HepG2 (cell line): ENCODE measurements around the gene DPM1. TPM values are rescaled to one million over a fixed set of nuclear protein-coding genes. Genes with fewer than 3 reads are reported as not detected.

ENCODE experiments used
- ARID5B ChIP-seq: IDR thresholded peaks from 2 replicates; pipeline ENCODE4 v1.4.0; 2020; ENCODE audit warnings: mild to moderate bottlenecking, missing genetic modification reagents
- DMAP1 ChIP-seq: IDR thresholded peaks from 2 replicates; pipeline ENCODE4 v1.6.1; 2016
- ELF1 ChIP-seq: sonication (generic); formaldehyde crosslinking; IDR thresholded peaks from 2 replicates; pipeline ENCODE4 v1.4.0; 2020; ENCODE audit warnings: missing genetic modification reagents
- NFYB ChIP-seq: sonication (generic); formaldehyde crosslinking; IDR thresholded peaks from 2 replicates; pipeline ENCODE4 v1.4.0; 2020; ENCODE audit warnings: missing genetic modification reagents
- ZBTB20 ChIP-seq: sonication (generic); formaldehyde crosslinking; IDR thresholded peaks from 2 replicates; pipeline ENCODE4 v1.8.1; 2023; ENCODE audit warnings: missing genetic modification reagents, low read depth, mild to moderate bottlenecking, borderline replicate concordance
- ZNF468 ChIP-seq: sonication (generic); formaldehyde crosslinking; IDR thresholded peaks from 2 replicates; pipeline ENCODE4 v1.8.0; 2022; ENCODE audit warnings: mild to moderate bottlenecking, moderate library complexity, missing genetic modification reagents
- ZNF788 ChIP-seq: sonication (generic); formaldehyde crosslinking; IDR thresholded peaks from 2 replicates; pipeline ENCODE4 v1.5.0; 2020; ENCODE audit warnings: mild to moderate bottlenecking, missing genetic modification reagents, borderline replicate concordance
- polyA plus RNA-seq, 8 experiments: library from polyadenylated mRNA; depleted of rRNA in 3 of 8; stranded (reverse) in 7 of 8; unstranded in 1 of 8; fragments of >200 nt; fragmentation: Illumina TruSeq in 4 of 8; extraction: Trizol in 4 of 8; gene quantifications; 2 replicates each; pipeline versions ENCODE4 v1.2.1 to v1.2.3, GENCODE V29; 2011 to 2016; ENCODE audit warnings: low read depth in 4 of 8, missing spikeins in 1 of 8, mixed read lengths in 1 of 8; ENCODE audit not compliant: insufficient read depth in 1 of 8
- total RNA-seq, 5 experiments: library from RNA; depleted of rRNA; stranded (reverse); fragments of >200 nt; fragmentation: Illumina TruSeq; extraction: Trizol; gene quantifications; 2 replicates each; pipeline ENCODE4 v1.2.3, GENCODE V29; 2016; ENCODE audit warnings: low read depth in 1 of 5
- TF ChIP-seq, protein P1 (sequence below): sonication (generic); formaldehyde crosslinking; IDR thresholded peaks from 2 replicates; pipeline ENCODE4 v1.4.0; 2020; ENCODE audit warnings: mild to moderate bottlenecking, missing genetic modification reagents
- TF ChIP-seq, protein P2 (sequence below): sonication (generic); formaldehyde crosslinking; IDR thresholded peaks from 2 replicates; pipeline ENCODE4 v1.4.0; 2020; ENCODE audit warnings: missing genetic modification reagents
- TF ChIP-seq, protein P3 (sequence below): IDR thresholded peaks from 2 replicates; pipeline ENCODE4 v1.6.1; 2016
- TF ChIP-seq, protein P4 (sequence below): sonication (generic); formaldehyde crosslinking; IDR thresholded peaks from 2 replicates; pipeline ENCODE4 v1.5.0; 2020; ENCODE audit warnings: missing genetic modification reagents

The DPM1 gene
- total and polyA plus RNA-seq, 2 of the 13 experiments (the other 11 are each of a cell fraction or from before 2014, with no cell fraction given), result 83.2 to 161 TPM

- TF ChIP-seq, protein P1, sequence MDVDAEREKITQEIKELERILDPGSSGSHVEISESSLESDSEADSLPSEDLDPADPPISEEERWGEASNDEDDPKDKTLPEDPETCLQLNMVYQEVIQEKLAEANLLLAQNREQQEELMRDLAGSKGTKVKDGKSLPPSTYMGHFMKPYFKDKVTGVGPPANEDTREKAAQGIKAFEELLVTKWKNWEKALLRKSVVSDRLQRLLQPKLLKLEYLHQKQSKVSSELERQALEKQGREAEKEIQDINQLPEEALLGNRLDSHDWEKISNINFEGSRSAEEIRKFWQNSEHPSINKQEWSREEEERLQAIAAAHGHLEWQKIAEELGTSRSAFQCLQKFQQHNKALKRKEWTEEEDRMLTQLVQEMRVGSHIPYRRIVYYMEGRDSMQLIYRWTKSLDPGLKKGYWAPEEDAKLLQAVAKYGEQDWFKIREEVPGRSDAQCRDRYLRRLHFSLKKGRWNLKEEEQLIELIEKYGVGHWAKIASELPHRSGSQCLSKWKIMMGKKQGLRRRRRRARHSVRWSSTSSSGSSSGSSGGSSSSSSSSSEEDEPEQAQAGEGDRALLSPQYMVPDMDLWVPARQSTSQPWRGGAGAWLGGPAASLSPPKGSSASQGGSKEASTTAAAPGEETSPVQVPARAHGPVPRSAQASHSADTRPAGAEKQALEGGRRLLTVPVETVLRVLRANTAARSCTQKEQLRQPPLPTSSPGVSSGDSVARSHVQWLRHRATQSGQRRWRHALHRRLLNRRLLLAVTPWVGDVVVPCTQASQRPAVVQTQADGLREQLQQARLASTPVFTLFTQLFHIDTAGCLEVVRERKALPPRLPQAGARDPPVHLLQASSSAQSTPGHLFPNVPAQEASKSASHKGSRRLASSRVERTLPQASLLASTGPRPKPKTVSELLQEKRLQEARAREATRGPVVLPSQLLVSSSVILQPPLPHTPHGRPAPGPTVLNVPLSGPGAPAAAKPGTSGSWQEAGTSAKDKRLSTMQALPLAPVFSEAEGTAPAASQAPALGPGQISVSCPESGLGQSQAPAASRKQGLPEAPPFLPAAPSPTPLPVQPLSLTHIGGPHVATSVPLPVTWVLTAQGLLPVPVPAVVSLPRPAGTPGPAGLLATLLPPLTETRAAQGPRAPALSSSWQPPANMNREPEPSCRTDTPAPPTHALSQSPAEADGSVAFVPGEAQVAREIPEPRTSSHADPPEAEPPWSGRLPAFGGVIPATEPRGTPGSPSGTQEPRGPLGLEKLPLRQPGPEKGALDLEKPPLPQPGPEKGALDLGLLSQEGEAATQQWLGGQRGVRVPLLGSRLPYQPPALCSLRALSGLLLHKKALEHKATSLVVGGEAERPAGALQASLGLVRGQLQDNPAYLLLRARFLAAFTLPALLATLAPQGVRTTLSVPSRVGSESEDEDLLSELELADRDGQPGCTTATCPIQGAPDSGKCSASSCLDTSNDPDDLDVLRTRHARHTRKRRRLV (CRISPR knock-in tag), result peak; percentile 81; the same call in 1 of the 2 replicates
- TF ChIP-seq, protein P2, sequence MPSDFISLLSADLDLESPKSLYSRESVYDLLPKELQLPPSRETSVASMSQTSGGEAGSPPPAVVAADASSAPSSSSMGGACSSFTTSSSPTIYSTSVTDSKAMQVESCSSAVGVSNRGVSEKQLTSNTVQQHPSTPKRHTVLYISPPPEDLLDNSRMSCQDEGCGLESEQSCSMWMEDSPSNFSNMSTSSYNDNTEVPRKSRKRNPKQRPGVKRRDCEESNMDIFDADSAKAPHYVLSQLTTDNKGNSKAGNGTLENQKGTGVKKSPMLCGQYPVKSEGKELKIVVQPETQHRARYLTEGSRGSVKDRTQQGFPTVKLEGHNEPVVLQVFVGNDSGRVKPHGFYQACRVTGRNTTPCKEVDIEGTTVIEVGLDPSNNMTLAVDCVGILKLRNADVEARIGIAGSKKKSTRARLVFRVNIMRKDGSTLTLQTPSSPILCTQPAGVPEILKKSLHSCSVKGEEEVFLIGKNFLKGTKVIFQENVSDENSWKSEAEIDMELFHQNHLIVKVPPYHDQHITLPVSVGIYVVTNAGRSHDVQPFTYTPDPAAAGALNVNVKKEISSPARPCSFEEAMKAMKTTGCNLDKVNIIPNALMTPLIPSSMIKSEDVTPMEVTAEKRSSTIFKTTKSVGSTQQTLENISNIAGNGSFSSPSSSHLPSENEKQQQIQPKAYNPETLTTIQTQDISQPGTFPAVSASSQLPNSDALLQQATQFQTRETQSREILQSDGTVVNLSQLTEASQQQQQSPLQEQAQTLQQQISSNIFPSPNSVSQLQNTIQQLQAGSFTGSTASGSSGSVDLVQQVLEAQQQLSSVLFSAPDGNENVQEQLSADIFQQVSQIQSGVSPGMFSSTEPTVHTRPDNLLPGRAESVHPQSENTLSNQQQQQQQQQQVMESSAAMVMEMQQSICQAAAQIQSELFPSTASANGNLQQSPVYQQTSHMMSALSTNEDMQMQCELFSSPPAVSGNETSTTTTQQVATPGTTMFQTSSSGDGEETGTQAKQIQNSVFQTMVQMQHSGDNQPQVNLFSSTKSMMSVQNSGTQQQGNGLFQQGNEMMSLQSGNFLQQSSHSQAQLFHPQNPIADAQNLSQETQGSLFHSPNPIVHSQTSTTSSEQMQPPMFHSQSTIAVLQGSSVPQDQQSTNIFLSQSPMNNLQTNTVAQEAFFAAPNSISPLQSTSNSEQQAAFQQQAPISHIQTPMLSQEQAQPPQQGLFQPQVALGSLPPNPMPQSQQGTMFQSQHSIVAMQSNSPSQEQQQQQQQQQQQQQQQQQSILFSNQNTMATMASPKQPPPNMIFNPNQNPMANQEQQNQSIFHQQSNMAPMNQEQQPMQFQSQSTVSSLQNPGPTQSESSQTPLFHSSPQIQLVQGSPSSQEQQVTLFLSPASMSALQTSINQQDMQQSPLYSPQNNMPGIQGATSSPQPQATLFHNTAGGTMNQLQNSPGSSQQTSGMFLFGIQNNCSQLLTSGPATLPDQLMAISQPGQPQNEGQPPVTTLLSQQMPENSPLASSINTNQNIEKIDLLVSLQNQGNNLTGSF (CRISPR knock-in tag), result peak; percentile 93
- TF ChIP-seq, protein P3, sequence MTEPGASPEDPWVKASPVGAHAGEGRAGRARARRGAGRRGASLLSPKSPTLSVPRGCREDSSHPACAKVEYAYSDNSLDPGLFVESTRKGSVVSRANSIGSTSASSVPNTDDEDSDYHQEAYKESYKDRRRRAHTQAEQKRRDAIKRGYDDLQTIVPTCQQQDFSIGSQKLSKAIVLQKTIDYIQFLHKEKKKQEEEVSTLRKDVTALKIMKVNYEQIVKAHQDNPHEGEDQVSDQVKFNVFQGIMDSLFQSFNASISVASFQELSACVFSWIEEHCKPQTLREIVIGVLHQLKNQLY (CRISPR knock-in tag), result no peak
- 0 out of 2 replicates have a peak, but pooled peaks have one; percentile 28 for TF ChIP-seq ZNF468
- peak; percentile 47; the same call in 1 of the 2 replicates for TF ChIP-seq ZNF788 (CRISPR knock-in tag)
- peak; percentile 94 for TF ChIP-seq DMAP1
- TF ChIP-seq, protein P4, sequence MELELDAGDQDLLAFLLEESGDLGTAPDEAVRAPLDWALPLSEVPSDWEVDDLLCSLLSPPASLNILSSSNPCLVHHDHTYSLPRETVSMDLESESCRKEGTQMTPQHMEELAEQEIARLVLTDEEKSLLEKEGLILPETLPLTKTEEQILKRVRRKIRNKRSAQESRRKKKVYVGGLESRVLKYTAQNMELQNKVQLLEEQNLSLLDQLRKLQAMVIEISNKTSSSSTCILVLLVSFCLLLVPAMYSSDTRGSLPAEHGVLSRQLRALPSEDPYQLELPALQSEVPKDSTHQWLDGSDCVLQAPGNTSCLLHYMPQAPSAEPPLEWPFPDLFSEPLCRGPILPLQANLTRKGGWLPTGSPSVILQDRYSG (CRISPR knock-in tag), result peak; percentile 72; the same call in 1 of the 2 replicates
- no peak for TF ChIP-seq ZBTB20 (CRISPR knock-in tag)
- 0 out of 2 replicates have a peak, but pooled peaks have one; percentile 6 for TF ChIP-seq ARID5B (CRISPR knock-in tag)
- peak; percentile 87 for TF ChIP-seq ELF1 (CRISPR knock-in tag)
- peak; percentile 4; the same call in 1 of the 2 replicates for TF ChIP-seq NFYB (CRISPR knock-in tag)
Observed at GRCh38 chr20:50958615-50959542, 547 bp upstream of the DPM1 start, which contains the start of gene MOCS3 (continued).
